ENCODE measurements around the gene MEIOB. TPM values are rescaled to one million over a fixed set of nuclear protein-coding genes. Genes with fewer than 3 reads are reported as not detected.
"Not testable (repeated sequence)": the region's sequence is repeated elsewhere in the genome, so short reads cannot be mapped to it uniquely, and the experiment has no call there.

Gene MEIOB
- total RNA-seq (2014; rRNA removed; shearing (Covaris generic)) (0.38 TPM in 1 of 2 replicates, not detected in the other), polyA plus RNA-seq (2016; fragmentation: Nextera tagmentation; extraction: Ambion mirVana) (0.14 TPM in 1 of 2 replicates, not detected in the other)

GRCh38 chr16:1871974-1872635, at the start of gene MEIOB:
TSS of gene MEIOB (minus strand) at chr16:1872164. CDS start at chr16:1868175, 3,989 bp downstream.
- H3F3A ChIP-seq (ENCODE audit: insufficient read depth): peaks cover 11% of the 10 kb centered on the region
- H3K9ac ChIP-seq: no peak within 1 kb of the TSS
- H2AFZ ChIP-seq: peak within 1 kb of the TSS; percentile 59
- TF ChIP-seq EZH2phosphoT487 (IDR thresholded peaks at IDR 0.05; ENCODE audit: insufficient read depth, low read depth) (no peak), EZH2 (IDR thresholded peaks at IDR 0.05; ENCODE audit: insufficient read depth, poor library complexity, severe bottlenecking) (no peak)
- peak within 1 kb of the TSS; percentile 54 for H3K4me2 ChIP-seq (ENCODE audit: unreplicated experiment)
- DNase-seq: peak; percentile 54
- no peaks in the 10 kb centered on the region for H3K9me3 ChIP-seq (ENCODE audit: low read depth)
- H4K20me1 ChIP-seq (ENCODE audit: insufficient read depth): no peaks in the 10 kb centered on the region
- no peak within 1 kb of the TSS for H3K27ac ChIP-seq
- WGBS, 2 experiments (ENCODE audit: low coverage in 1 of 2, low lambda C conversion rate in 2 of 2, missing lambda C conversion rate in 2 of 2): 8% methylated on average over 21 to 64 of the region's 68 CpGs
- in situ Hi-C loops (cut with MboI): no loop called here
- H3K79me2 ChIP-seq (ENCODE audit: insufficient read depth): no peaks in the 10 kb centered on the region
- no peaks in the 10 kb centered on the region for H3K9me2 ChIP-seq (ENCODE audit: insufficient read depth)
- no peaks in the 10 kb centered on the region for H3K36me3 ChIP-seq (ENCODE audit: low read depth)
- H3K4me3 ChIP-seq: peak within 1 kb of the TSS; percentile 59
- H3K4me1 ChIP-seq (ENCODE audit: insufficient read depth): peaks cover 10% of the 10 kb centered on the region
- peaks cover 16% of the 10 kb centered on the region for H3K27me3 ChIP-seq (replicated peaks; ENCODE audit: insufficient read depth)

GRCh38 chr16:1920727-1921171, 48.8 kb upstream of the MEIOB start:
- H3K4me3 ChIP-seq: no peak overlapping the region
- no peaks in the 10 kb centered on the region for H3F3A ChIP-seq (ENCODE audit: insufficient read depth)
- no peaks in the 10 kb centered on the region for H4K20me1 ChIP-seq (ENCODE audit: insufficient read depth)
- no peak overlapping the region for H2AFZ ChIP-seq
- no peaks in the 10 kb centered on the region for H3K36me3 ChIP-seq (ENCODE audit: low read depth)
- H3K27me3 ChIP-seq (replicated peaks; ENCODE audit: insufficient read depth): peaks cover 61% of the 10 kb centered on the region
- no peaks in the 10 kb centered on the region for H3K79me2 ChIP-seq (ENCODE audit: insufficient read depth)
- H3K9me2 ChIP-seq (ENCODE audit: insufficient read depth): no peaks in the 10 kb centered on the region
- no peak for TF ChIP-seq EZH2phosphoT487 (IDR thresholded peaks at IDR 0.05; ENCODE audit: insufficient read depth, low read depth)
- no peak for TF ChIP-seq EZH2 (IDR thresholded peaks at IDR 0.05; ENCODE audit: insufficient read depth, poor library complexity, severe bottlenecking)
- in situ Hi-C loops (cut with MboI): no loop called here
- no peaks in the 10 kb centered on the region for H3K9me3 ChIP-seq (ENCODE audit: low read depth)
- H3K27ac ChIP-seq: no peak overlapping the region
- no peak overlapping the region for H3K9ac ChIP-seq
- WGBS, 2 experiments (ENCODE audit: low coverage in 1 of 2, low lambda C conversion rate in 2 of 2, missing lambda C conversion rate in 2 of 2): 21 to 26% methylated on average over 11 to 15 of the region's 15 CpGs
- no peak overlapping the region for H3K4me2 ChIP-seq (ENCODE audit: unreplicated experiment)
- no peaks in the 10 kb centered on the region for H3K4me1 ChIP-seq (ENCODE audit: insufficient read depth)
- DNase-seq: peak; percentile 54

GRCh38 chr16:1920122-1920521, 48.2 kb upstream of the MEIOB start:
- in situ Hi-C loops (cut with MboI); DNase-seq; H3K79me2 ChIP-seq (ENCODE audit: insufficient read depth); H3K27ac ChIP-seq; H4K20me1 ChIP-seq (ENCODE audit: insufficient read depth); H3K9me3 ChIP-seq (ENCODE audit: low read depth); H3K4me1 ChIP-seq (ENCODE audit: insufficient read depth); H3K36me3 ChIP-seq (ENCODE audit: low read depth); H3K9me2 ChIP-seq (ENCODE audit: insufficient read depth); H3F3A ChIP-seq (ENCODE audit: insufficient read depth); H3K9ac ChIP-seq; H3K4me3 ChIP-seq; H2AFZ ChIP-seq; H3K4me2 ChIP-seq (ENCODE audit: unreplicated experiment): not testable (repeated sequence)
- WGBS, 2 experiments (ENCODE audit: low coverage in 1 of 2, low lambda C conversion rate in 2 of 2, missing lambda C conversion rate in 2 of 2): 49 to 53% methylated on average over 4 to 20 of the region's 21 CpGs
- H3K27me3 ChIP-seq (replicated peaks; ENCODE audit: insufficient read depth): peaks cover 67% of the 10 kb centered on the region

GRCh38 chr16:1919327-1919998, 47.5 kb upstream of the MEIOB start:
- TF ChIP-seq EZH2phosphoT487 (IDR thresholded peaks at IDR 0.05; ENCODE audit: insufficient read depth, low read depth): no peak
- no peak for TF ChIP-seq EZH2 (IDR thresholded peaks at IDR 0.05; ENCODE audit: insufficient read depth, poor library complexity, severe bottlenecking)
- no peak overlapping the region for H3K4me2 ChIP-seq (ENCODE audit: unreplicated experiment)
- in situ Hi-C loops (cut with MboI): no loop called here
- H3K36me3 ChIP-seq (ENCODE audit: low read depth): no peaks in the 10 kb centered on the region
- DNase-seq: no peak
- H3K9me2 ChIP-seq (ENCODE audit: insufficient read depth): no peaks in the 10 kb centered on the region
- WGBS, 2 experiments (ENCODE audit: low coverage in 1 of 2, low lambda C conversion rate in 2 of 2, missing lambda C conversion rate in 2 of 2): 32 to 38% methylated on average over 23 to 29 of the region's 30 CpGs
- H3K79me2 ChIP-seq (ENCODE audit: insufficient read depth): no peaks in the 10 kb centered on the region
- H3K4me3 ChIP-seq: no peak overlapping the region
- no peak overlapping the region for H3K27ac ChIP-seq
- no peaks in the 10 kb centered on the region for H3K4me1 ChIP-seq (ENCODE audit: insufficient read depth)
- no peaks in the 10 kb centered on the region for H4K20me1 ChIP-seq (ENCODE audit: insufficient read depth)
- no peak overlapping the region for H3K9ac ChIP-seq
- no peaks in the 10 kb centered on the region for H3F3A ChIP-seq (ENCODE audit: insufficient read depth)
- H2AFZ ChIP-seq: no peak overlapping the region
- no peaks in the 10 kb centered on the region for H3K9me3 ChIP-seq (ENCODE audit: low read depth)
- peaks cover 69% of the 10 kb centered on the region for H3K27me3 ChIP-seq (replicated peaks; ENCODE audit: insufficient read depth)
